Lung (tissue), 12 donors: ENCODE measurements around the gene MS4A7. TPM values are rescaled to one million over a fixed set of nuclear protein-coding genes. Genes with fewer than 3 reads are reported as not detected.

Source experiments
- ATAC-seq: fragments of 200-7000 bp; cut with Tn5 transposase; one replicate; pipeline ENCODE4 v1.9.1; 2020; ENCODE audit warnings: moderate number of reproducible peaks; ENCODE audit not compliant: insufficient read depth, low FRiP score
- DNase-seq, 3 donors: peaks; one replicate each; pipeline ENCODE4 v3.0.0-alpha.2; 2013 to 2017
- H3K27ac ChIP-seq, 2 donors: one replicate each; pipeline ENCODE4 v1.5.1; 2013; ENCODE audit warnings: mild to moderate bottlenecking in 2 of 2, moderate library complexity in 2 of 2, control low read depth in 1 of 2, inconsistent platforms in 1 of 2, low read depth in 1 of 2, low read length in 1 of 2
- H3K27me3 ChIP-seq, 3 donors: one replicate each; pipeline ENCODE4 v1.5.1; 2013; ENCODE audit warnings: low read length in 2 of 3; ENCODE audit not compliant: control insufficient read depth in 3 of 3, insufficient read depth in 3 of 3
- H3K36me3 ChIP-seq, 4 donors: one replicate each; pipeline ENCODE4 v1.5.1; 2013; ENCODE audit warnings: low read length in 4 of 4, mild to moderate bottlenecking in 1 of 4, moderate library complexity in 1 of 4; ENCODE audit not compliant: control insufficient read depth in 4 of 4, insufficient read depth in 4 of 4
- H3K4me1 ChIP-seq, 5 donors: one replicate each; pipeline ENCODE4 v1.5.1; 2013; ENCODE audit warnings: low read length in 5 of 5, mild to moderate bottlenecking in 2 of 5, moderate library complexity in 1 of 5; ENCODE audit not compliant: control insufficient read depth in 5 of 5, insufficient read depth in 5 of 5
- H3K4me3 ChIP-seq: one replicate; pipeline ENCODE4 v1.5.1; 2013; ENCODE audit warnings: mild to moderate bottlenecking, control low read depth, moderate library complexity
- H3K9ac ChIP-seq, 2 donors: one replicate each; pipeline ENCODE4 v1.5.1; 2013; ENCODE audit warnings: low read length in 2 of 2, control low read depth in 1 of 2; ENCODE audit not compliant: insufficient read depth in 1 of 2
- H3K9me3 ChIP-seq, 4 donors: one replicate each; pipeline ENCODE4 v1.5.1; 2013; ENCODE audit warnings: low read length in 3 of 4, mild to moderate bottlenecking in 1 of 4, moderate library complexity in 1 of 4; ENCODE audit not compliant: control insufficient read depth in 4 of 4, insufficient read depth in 3 of 4
- CTCF ChIP-seq: IDR thresholded peaks from 2 replicates; pipeline ENCODE4 v1.5.1; 2012; ENCODE audit warnings: mild to moderate bottlenecking; ENCODE audit errors: control extremely low read depth, extremely low read depth
- WGBS, 2 donors: extraction: QIAGEN DNeasy Blood & Tissue Kit; methylation state at CpG; one replicate each; pipeline ENCODE4 v1.1.7; 2013; 5-methylcytosine and 5-hydroxymethylcytosine counted together
- polyA plus RNA-seq, 2 donors: library from polyadenylated mRNA; stranded (reverse); fragments of 200-250 nt; gene quantifications; one replicate each; pipeline ENCODE4 v1.2.1, GENCODE V29; 2013
- total RNA-seq, 2 donors: library from RNA; depleted of rRNA in 1 of 2; stranded (reverse); fragments of >200 nt in 1 of 2; gene quantifications; one replicate each; pipeline ENCODE4 v1.2.1, GENCODE V29; 2014 to 2021
- donor health status: control.
- donor health status: control.
- donor health status: Bipolar disorder and iron deficiency.
- donor health status: healthy.
- donor health status: DM: yes; HTN: yes; CAD: no.

Gene MS4A7
- total and polyA plus RNA-seq, 4 donors = 27.7 to 111 (median 48.6) TPM

GRCh38 chr11:60420015-60420414, 41.7 kb downstream of the MS4A7 start:
- no peaks in the 10 kb centered on the region for H3K36me3 ChIP-seq
- no peak overlapping the region for H3K4me3 ChIP-seq
- WGBS, 2 donors = 20 to 41% methylated on average over 2 of the region's 2 CpGs
- H3K27ac ChIP-seq = no peak overlapping the region
- H3K4me1 ChIP-seq = no peaks in the 10 kb centered on the region
- H3K9me3 ChIP-seq = peaks cover 0 to 5% (median under 1%) of the 10 kb centered on the region in 4 donors
- no peak for ATAC-seq
- TF ChIP-seq CTCF = no peak
- no peak overlapping the region for H3K9ac ChIP-seq
- no peak for DNase-seq
- no peaks in the 10 kb centered on the region for H3K27me3 ChIP-seq

- 50 to 92% methylated on average over 1 of the region's 1 CpG for WGBS, 2 donors
These were observed 44.3 kb downstream of the MS4A7 start for GRCh38 chr11:60422609-60423008.

GRCh38 chr11:60428517-60428916, 50.2 kb downstream of the MS4A7 start:
- Histone ChIP-seq H3K27ac (no peak overlapping the region), H3K4me3 (no peak overlapping the region), H3K4me1 (no peaks in the 10 kb centered on the region), H3K9ac (no peak overlapping the region), H3K36me3 (no peaks in the 10 kb centered on the region), H3K27me3 (no peaks in the 10 kb centered on the region), H3K9me3 (no peaks in the 10 kb centered on the region)
- DNase-seq (no peak), ATAC-seq (no peak)
- TF ChIP-seq CTCF = no peak
- 55 to 70% methylated on average over 2 of the region's 2 CpGs for WGBS, 2 donors

More at GRCh38 chr11:60422609-60423008, 44.3 kb downstream of the MS4A7 start:
- H3K27ac ChIP-seq = no peak overlapping the region
- H3K4me3 ChIP-seq = no peak overlapping the region
- H3K36me3 ChIP-seq = no peaks in the 10 kb centered on the region
- H3K9me3 ChIP-seq = peaks cover 0 to 5% (median under 1%) of the 10 kb centered on the region in 4 donors
- H3K4me1 ChIP-seq = no peaks in the 10 kb centered on the region
- no peaks in the 10 kb centered on the region for H3K27me3 ChIP-seq
- DNase-seq (no peak), ATAC-seq (no peak)
- H3K9ac ChIP-seq = no peak overlapping the region
- no peak for TF ChIP-seq CTCF

GRCh38 chr11:60429272-60429671, 50.9 kb downstream of the MS4A7 start, which contains the start of gene MS4A5:
TSS of gene MS4A5 (plus strand) at chr11:60429572. CDS start at chr11:60429675, 103 bp downstream.
- no peak for DNase-seq
- Histone ChIP-seq H3K27ac (no peak within 1 kb of the TSS), H3K4me1 (no peaks in the 10 kb centered on the region), H3K9me3 (no peaks in the 10 kb centered on the region), H3K36me3 (no peaks in the 10 kb centered on the region), H3K9ac (no peak within 1 kb of the TSS), H3K27me3 (no peaks in the 10 kb centered on the region), H3K4me3 (no peak within 1 kb of the TSS)
- ATAC-seq = no peak
- WGBS, 2 donors = 97 to 99% methylated on average over 5 of the region's 5 CpGs
- TF ChIP-seq CTCF = no peak
